GM13977 (cell line): ENCODE results near the gene SLC1A7.

ENCODE experiments used
- DNase-seq: peaks from one replicate; pipeline ENCODE4 v3.0.0; 2012; ENCODE audit warnings: low spot score
- in situ Hi-C: fragments of 300-500 bp; cut with MboI; formaldehyde crosslinking; loops from one replicate; pipeline ENCODE4 v1.12.0; 2022; ENCODE audit warnings: low sequenced_read_pairs, low pct_unique_long_range_greater_than_20kb, mixed read lengths, inconsistent platforms; ENCODE audit not compliant: unreplicated experiment
- TF ChIP-seq, protein P1 (sequence below): IDR thresholded peaks from 2 replicates; pipeline ENCODE4 v1.5.1; 2012; ENCODE audit warnings: mild to moderate bottlenecking, control low read depth; ENCODE audit not compliant: insufficient read depth; ENCODE audit errors: extremely low read depth, missing control alignments

The SLC1A7 gene

DNA sequence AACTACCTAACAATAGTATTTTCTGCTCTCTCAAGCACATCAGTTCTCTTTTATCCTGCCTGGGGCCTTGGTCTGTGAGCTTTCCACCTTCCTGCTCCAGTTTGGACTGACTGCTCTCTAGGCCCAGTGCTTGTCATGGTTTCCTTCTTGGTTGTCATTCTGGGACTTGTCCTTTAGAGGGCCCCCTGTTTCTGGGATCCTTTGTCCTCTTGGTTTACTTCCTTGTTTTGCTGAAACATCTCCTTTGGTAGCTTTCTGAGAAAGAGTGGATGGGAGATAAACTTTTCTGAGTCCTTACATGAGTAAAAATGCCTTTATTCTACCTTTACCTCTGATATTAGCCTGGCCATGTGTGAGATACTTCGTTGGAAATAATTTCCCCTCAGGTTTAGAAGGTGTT is 4.7 kb downstream of the SLC1A7 start:
- TF ChIP-seq, protein P1, sequence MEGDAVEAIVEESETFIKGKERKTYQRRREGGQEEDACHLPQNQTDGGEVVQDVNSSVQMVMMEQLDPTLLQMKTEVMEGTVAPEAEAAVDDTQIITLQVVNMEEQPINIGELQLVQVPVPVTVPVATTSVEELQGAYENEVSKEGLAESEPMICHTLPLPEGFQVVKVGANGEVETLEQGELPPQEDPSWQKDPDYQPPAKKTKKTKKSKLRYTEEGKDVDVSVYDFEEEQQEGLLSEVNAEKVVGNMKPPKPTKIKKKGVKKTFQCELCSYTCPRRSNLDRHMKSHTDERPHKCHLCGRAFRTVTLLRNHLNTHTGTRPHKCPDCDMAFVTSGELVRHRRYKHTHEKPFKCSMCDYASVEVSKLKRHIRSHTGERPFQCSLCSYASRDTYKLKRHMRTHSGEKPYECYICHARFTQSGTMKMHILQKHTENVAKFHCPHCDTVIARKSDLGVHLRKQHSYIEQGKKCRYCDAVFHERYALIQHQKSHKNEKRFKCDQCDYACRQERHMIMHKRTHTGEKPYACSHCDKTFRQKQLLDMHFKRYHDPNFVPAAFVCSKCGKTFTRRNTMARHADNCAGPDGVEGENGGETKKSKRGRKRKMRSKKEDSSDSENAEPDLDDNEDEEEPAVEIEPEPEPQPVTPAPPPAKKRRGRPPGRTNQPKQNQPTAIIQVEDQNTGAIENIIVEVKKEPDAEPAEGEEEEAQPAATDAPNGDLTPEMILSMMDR: no peak
- in situ Hi-C loops: no loop called here
- no peak for DNase-seq

DNA sequence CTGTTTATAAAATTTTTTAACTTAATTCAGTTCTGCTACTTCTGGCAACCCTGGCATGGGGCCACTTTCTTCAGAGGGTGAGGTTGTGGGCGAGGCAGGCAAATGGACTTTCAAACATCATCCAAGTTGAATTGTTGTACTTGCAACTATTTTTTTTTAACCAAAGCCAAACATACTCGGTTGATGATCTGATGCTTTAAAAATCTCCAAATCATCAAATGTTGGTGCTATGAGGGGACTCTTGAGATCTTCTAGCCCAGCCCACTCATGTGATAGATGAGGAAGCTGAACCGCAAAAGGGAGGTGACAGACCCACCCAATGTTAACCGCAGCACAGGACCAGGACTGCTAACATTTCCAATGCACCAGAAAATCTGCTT is 6.7 kb downstream of the SLC1A7 start:
- in situ Hi-C loops: no loop called here
- DNase-seq: no peak

DNA sequence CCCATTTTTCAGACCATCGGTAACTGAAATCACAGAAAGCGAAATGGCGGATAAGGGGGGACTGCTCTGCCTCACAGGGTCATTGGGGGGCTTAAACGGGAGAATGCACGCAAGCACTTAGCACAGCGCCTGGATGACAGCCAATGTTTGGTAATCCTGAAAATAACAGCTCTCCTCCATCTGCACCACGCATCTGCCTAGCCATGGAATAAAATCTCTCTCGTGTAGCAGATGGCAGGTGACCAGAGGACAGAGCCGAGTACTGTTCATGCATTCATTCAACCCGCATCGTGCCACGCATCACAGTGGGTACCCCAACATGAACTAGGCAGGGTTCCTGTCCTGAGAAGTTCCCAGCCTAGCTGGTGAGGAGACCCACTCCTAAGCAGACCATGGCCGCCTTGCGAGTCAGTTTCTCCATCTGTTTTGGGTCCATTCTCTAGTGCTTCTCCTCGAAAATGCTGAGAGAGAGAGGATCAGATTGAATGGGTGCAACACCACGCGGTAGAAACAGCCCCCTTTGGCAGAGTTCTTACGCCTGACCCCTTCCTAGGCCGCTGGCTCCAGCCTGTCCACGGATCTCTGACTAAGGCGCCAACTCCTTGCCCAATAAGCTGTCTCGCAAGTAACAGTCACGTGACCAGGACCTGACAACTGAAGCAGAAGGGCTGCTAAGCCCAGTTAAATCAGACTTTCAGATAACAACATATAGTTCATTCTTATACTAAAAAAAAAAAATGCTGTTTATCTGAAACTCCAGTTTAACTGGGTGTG is 7.3 kb downstream of the SLC1A7 start:
- TF ChIP-seq, protein P1: no peak
- in situ Hi-C loops: no loop called here
- no peak for DNase-seq

More for the DNA sequence above, 6.7 kb downstream of the SLC1A7 start:
- TF ChIP-seq, protein P1: no peak

DNA sequence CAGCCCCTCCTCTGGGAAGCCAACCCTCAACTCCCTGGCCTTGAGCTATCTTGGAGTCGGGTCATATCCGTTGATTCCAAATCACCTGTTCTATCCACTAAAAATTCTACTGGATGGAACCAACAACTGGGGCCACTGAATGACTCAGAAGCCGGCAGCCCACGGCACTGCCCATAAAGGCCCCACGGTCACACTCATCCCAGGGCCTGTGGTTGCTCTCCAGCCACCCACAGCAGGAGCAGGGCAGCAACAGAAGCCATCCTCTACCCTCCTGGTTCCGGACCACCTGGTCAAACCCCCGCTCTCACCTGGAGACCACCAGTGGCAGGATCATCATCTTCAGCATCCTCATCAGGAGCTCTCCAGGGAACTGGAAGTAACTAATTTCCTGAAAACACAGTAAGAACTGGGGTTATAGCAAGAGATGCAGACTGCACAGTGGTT is 8.4 kb downstream of the SLC1A7 start:
- TF ChIP-seq, protein P1: no peak

DNA sequence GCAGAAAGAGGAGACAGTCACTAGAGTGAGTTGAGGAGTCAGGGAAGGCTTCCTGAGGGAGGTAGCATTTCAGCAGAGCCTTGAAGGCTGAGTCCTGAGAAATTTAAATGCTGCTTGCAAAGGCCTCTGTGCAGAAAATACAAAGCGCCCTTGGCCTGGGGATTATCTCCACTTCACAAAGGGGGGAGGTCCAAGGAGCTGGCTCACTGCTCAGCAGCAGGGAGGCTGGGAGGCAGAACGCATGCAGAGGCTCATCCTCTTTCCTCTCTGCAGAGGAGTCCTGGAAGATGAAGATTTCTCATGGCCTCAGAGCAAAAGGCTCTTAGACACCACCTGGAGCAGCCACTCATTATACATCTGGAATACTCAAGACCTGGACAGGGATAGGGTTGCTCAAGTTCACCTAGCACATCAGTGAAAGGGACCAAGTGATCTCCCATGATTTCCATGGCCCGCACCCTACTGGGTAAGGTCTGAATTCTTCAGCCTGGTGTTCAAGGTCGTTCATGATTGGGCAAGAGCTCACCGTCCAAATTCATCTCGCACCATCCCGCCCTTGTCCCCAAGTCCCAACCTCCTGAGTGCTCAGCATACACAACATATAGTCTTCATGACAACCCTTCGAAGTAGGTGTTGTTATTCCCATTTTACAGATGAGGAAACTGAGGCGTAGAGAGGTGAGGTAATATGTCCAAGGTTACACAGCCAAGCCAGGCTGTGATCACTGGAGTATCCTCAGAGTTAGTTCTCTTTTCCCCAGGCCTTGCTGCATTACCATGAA is 9.0 kb downstream of the SLC1A7 start:
- in situ Hi-C loops: no loop called here
- TF ChIP-seq, protein P1: no peak

More for the DNA sequence above, 8.4 kb downstream of the SLC1A7 start:
- DNase-seq: no peak
- in situ Hi-C loops: no loop called here

DNA sequence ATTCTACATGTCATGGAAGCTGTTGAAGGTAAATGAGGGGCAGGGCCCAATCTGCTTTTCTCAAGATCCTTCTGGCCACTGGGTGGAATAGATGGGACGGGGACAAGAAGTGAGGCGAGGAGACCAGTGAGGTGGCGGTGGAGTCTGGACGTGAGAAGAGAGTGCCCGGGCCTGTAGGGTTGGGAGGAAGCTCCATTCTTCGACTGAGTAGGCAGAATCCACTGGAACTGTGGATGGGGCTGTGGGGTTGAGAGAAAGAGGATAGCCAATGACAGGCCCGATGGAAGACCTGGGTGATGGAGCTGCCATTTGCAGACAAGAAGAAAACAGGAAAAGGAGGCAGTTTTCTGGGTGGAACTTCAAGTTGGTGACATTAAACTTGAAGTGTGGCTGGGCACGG is 10.3 kb downstream of the SLC1A7 start:
- in situ Hi-C loops: no loop called here
- TF ChIP-seq, protein P1: no peak
- DNase-seq: no peak

More for the DNA sequence above, 9.0 kb downstream of the SLC1A7 start:
- no peak for DNase-seq
